ENCODE data around the gene CAVIN4. TPM values are rescaled to one million over a fixed set of nuclear protein-coding genes. Genes with fewer than 3 reads are reported as not detected.

Gene CAVIN4
- total RNA-seq: under 1 TPM in 1 of 2 donors, not detected in 1; 0.13 TPM
- total RNA-seq: 0 to 0.45 reads per million in 2 donors

- no peaks in the 10 kb centered on the region for H3K9me3 ChIP-seq (ENCODE audit: control insufficient read depth, low read length, poor library complexity, severe bottlenecking)
- no peaks in the 10 kb centered on the region for H3K4me1 Mint-ChIP-seq
- H3K36me3 Mint-ChIP-seq (ENCODE audit: low read depth): no peaks in the 10 kb centered on the region
- H3K4me3 Mint-ChIP-seq: no peak within 1 kb of the TSS
- H3K27ac Mint-ChIP-seq: no peak within 1 kb of the TSS
- DNase-seq: no peak
- no peak for ATAC-seq
- H3K27me3 Mint-ChIP-seq: peaks cover 6% of the 10 kb centered on the region
These were observed at the start of gene CAVIN4 for GRCh38 chr9:100577776-100578448. Gene CAVIN4 (plus strand): TSS chr9:100578079. CDS start chr9:100578144, 65 bp downstream.

- H3K9me3 ChIP-seq (ENCODE audit: control insufficient read depth, low read length, poor library complexity, severe bottlenecking): no peaks in the 10 kb centered on the region
- Mint-ChIP-seq H3K36me3 (ENCODE audit: low read depth) (no peaks in the 10 kb centered on the region), H3K27ac (no peak overlapping the region), H3K4me1 (peaks cover 2% of the 10 kb centered on the region), H3K4me3 (no peak overlapping the region), H3K27me3 (no peaks in the 10 kb centered on the region)
- ATAC-seq (no peak), DNase-seq (no peak)
These were observed 43.5 kb upstream of the CAVIN4 start for GRCh38 chr9:100534401-100534800.

GRCh38 chr9:100540327-100540726 lies 37.6 kb upstream of the CAVIN4 start:
- no peak for DNase-seq
- Mint-ChIP-seq H3K27ac (no peak overlapping the region), H3K36me3 (ENCODE audit: low read depth) (peaks cover 2% of the 10 kb centered on the region), H3K27me3 (no peaks in the 10 kb centered on the region), H3K4me3 (no peak overlapping the region), H3K4me1 (peaks cover 2% of the 10 kb centered on the region)
- H3K9me3 ChIP-seq (ENCODE audit: control insufficient read depth, low read length, poor library complexity, severe bottlenecking): no peaks in the 10 kb centered on the region
- ATAC-seq: no peak

GRCh38 chr9:100549048-100549447 lies 28.8 kb upstream of the CAVIN4 start:
- H3K9me3 ChIP-seq (ENCODE audit: control insufficient read depth, low read length, poor library complexity, severe bottlenecking): no peaks in the 10 kb centered on the region
- ATAC-seq (no peak), DNase-seq (no peak)
- Mint-ChIP-seq H3K27me3 (no peaks in the 10 kb centered on the region), H3K4me3 (no peak overlapping the region), H3K36me3 (ENCODE audit: low read depth) (peaks cover 3% of the 10 kb centered on the region), H3K27ac (no peak overlapping the region), H3K4me1 (no peaks in the 10 kb centered on the region)

- DNase-seq: no peak
- no peaks in the 10 kb centered on the region for H3K9me3 ChIP-seq (ENCODE audit: control insufficient read depth, low read length, poor library complexity, severe bottlenecking)
- Mint-ChIP-seq H3K4me1 (no peaks in the 10 kb centered on the region), H3K27me3 (no peaks in the 10 kb centered on the region), H3K4me3 (no peak overlapping the region), H3K27ac (no peak overlapping the region), H3K36me3 (ENCODE audit: low read depth) (no peaks in the 10 kb centered on the region)
- no peak for ATAC-seq
These were observed 22.9 kb upstream of the CAVIN4 start for GRCh38 chr9:100554935-100555401.

GRCh38 chr9:100555471-100555870 lies 22.4 kb upstream of the CAVIN4 start:
- no peaks in the 10 kb centered on the region for H3K4me1 Mint-ChIP-seq
- no peak overlapping the region for H3K4me3 Mint-ChIP-seq
- no peak for ATAC-seq
- H3K27me3 Mint-ChIP-seq: no peaks in the 10 kb centered on the region
- H3K9me3 ChIP-seq (ENCODE audit: control insufficient read depth, low read length, poor library complexity, severe bottlenecking): no peaks in the 10 kb centered on the region
- no peak overlapping the region for H3K27ac Mint-ChIP-seq
- no peaks in the 10 kb centered on the region for H3K36me3 Mint-ChIP-seq (ENCODE audit: low read depth)
- no peak for DNase-seq

GRCh38 chr9:100557053-100557452 lies 20.8 kb upstream of the CAVIN4 start:
- H3K9me3 ChIP-seq (ENCODE audit: control insufficient read depth, low read length, poor library complexity, severe bottlenecking): no peaks in the 10 kb centered on the region
- H3K27ac Mint-ChIP-seq: no peak overlapping the region
- H3K4me1 Mint-ChIP-seq: no peaks in the 10 kb centered on the region
- DNase-seq: no peak
- H3K4me3 Mint-ChIP-seq: no peak overlapping the region
- H3K27me3 Mint-ChIP-seq: no peaks in the 10 kb centered on the region
- ATAC-seq: no peak
- H3K36me3 Mint-ChIP-seq (ENCODE audit: low read depth): no peaks in the 10 kb centered on the region

- no peaks in the 10 kb centered on the region for H3K4me1 Mint-ChIP-seq
- H3K27ac Mint-ChIP-seq: no peak overlapping the region
- no peaks in the 10 kb centered on the region for H3K27me3 Mint-ChIP-seq
- no peaks in the 10 kb centered on the region for H3K9me3 ChIP-seq (ENCODE audit: control insufficient read depth, low read length, poor library complexity, severe bottlenecking)
- no peak overlapping the region for H3K4me3 Mint-ChIP-seq
- ATAC-seq: no peak
- no peaks in the 10 kb centered on the region for H3K36me3 Mint-ChIP-seq (ENCODE audit: low read depth)
- DNase-seq: no peak
These were observed 16.6 kb upstream of the CAVIN4 start for GRCh38 chr9:100561256-100561655.

GRCh38 chr9:100567856-100568255 lies 10.0 kb upstream of the CAVIN4 start:
- Mint-ChIP-seq H3K36me3 (ENCODE audit: low read depth) (peaks cover 2% of the 10 kb centered on the region), H3K4me1 (no peaks in the 10 kb centered on the region), H3K27me3 (no peaks in the 10 kb centered on the region), H3K27ac (no peak overlapping the region), H3K4me3 (no peak overlapping the region)
- ATAC-seq (no peak), DNase-seq (no peak)
- H3K9me3 ChIP-seq (ENCODE audit: control insufficient read depth, low read length, poor library complexity, severe bottlenecking): no peaks in the 10 kb centered on the region

- Mint-ChIP-seq H3K4me1 (no peaks in the 10 kb centered on the region), H3K27me3 (no peaks in the 10 kb centered on the region), H3K4me3 (no peak overlapping the region), H3K36me3 (ENCODE audit: low read depth) (peaks cover 2% of the 10 kb centered on the region), H3K27ac (no peak overlapping the region)
- H3K9me3 ChIP-seq (ENCODE audit: control insufficient read depth, low read length, poor library complexity, severe bottlenecking): no peaks in the 10 kb centered on the region
- ATAC-seq (no peak), DNase-seq (no peak)
These were observed 4.1 kb upstream of the CAVIN4 start for GRCh38 chr9:100573655-100574260.

- Mint-ChIP-seq H3K36me3 (ENCODE audit: low read depth) (no peaks in the 10 kb centered on the region), H3K4me3 (no peak overlapping the region), H3K4me1 (no peaks in the 10 kb centered on the region), H3K27me3 (no peaks in the 10 kb centered on the region), H3K27ac (no peak overlapping the region)
- H3K9me3 ChIP-seq (ENCODE audit: control insufficient read depth, low read length, poor library complexity, severe bottlenecking): no peaks in the 10 kb centered on the region
- ATAC-seq: no peak
- no peak for DNase-seq
These were observed 2.9 kb upstream of the CAVIN4 start for GRCh38 chr9:100575006-100575405.

- no peak for ATAC-seq
- Mint-ChIP-seq H3K27me3 (no peaks in the 10 kb centered on the region), H3K36me3 (ENCODE audit: low read depth) (no peaks in the 10 kb centered on the region), H3K4me3 (no peak overlapping the region), H3K27ac (no peak overlapping the region), H3K4me1 (no peaks in the 10 kb centered on the region)
- DNase-seq: no peak
- no peaks in the 10 kb centered on the region for H3K9me3 ChIP-seq (ENCODE audit: control insufficient read depth, low read length, poor library complexity, severe bottlenecking)
These were observed 2.0 kb upstream of the CAVIN4 start for GRCh38 chr9:100575765-100576386.

- H3K27ac Mint-ChIP-seq: no peak overlapping the region
- ATAC-seq: no peak
- H3K36me3 Mint-ChIP-seq (ENCODE audit: low read depth): no peaks in the 10 kb centered on the region
- peaks cover 6% of the 10 kb centered on the region for H3K27me3 Mint-ChIP-seq
- DNase-seq: no peak
- H3K4me1 Mint-ChIP-seq: no peaks in the 10 kb centered on the region
- no peak overlapping the region for H3K4me3 Mint-ChIP-seq
- H3K9me3 ChIP-seq (ENCODE audit: control insufficient read depth, low read length, poor library complexity, severe bottlenecking): no peaks in the 10 kb centered on the region
These were observed 731 bp downstream of the CAVIN4 start for GRCh38 chr9:100578610-100579009.

Data from T-helper 17 cell (primary cell).